GM12865 (cell line): ENCODE data around the gene ATP5MC2.

Source experiments
- DNase-seq: peaks from one replicate; pipeline ENCODE4 v3.0.0; 2010; ENCODE audit warnings: low read depth
- H3K4me3 ChIP-seq: 2 replicates; pipeline ENCODE4 v1.5.1; 2011; ENCODE audit warnings: mild to moderate bottlenecking, low read depth, low read length, control low read depth
- TF ChIP-seq, protein P1 (sequence below): IDR thresholded peaks from 2 replicates; pipeline ENCODE4 v1.5.1; 2011; ENCODE audit warnings: low read length, control low read depth, low read depth, inconsistent platforms; ENCODE audit not compliant: insufficient read depth; ENCODE audit errors: missing control alignments

The ATP5MC2 gene

DNA sequence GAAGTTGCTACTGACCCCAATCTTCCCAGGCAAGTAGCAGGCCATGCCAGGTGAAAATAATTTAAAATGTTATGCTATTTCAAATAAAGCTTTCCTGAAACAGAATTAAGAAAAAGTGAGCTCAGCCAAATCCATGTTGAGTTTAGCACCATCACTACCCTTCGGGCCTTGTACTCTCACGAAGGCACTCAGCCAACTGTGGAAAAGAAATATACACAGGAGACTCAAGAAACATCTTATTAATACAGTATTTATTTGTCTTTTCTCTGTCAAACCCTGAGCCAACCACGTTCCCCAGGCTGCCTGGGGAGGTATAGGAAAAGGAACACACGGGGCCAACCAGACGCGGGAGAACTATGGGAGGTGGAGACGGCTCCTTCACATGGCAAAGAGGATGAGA lies 10.9 kb downstream of the ATP5MC2 start:
- no peak overlapping the region for H3K4me3 ChIP-seq
- DNase-seq, result no peak
- TF ChIP-seq, protein P1, sequence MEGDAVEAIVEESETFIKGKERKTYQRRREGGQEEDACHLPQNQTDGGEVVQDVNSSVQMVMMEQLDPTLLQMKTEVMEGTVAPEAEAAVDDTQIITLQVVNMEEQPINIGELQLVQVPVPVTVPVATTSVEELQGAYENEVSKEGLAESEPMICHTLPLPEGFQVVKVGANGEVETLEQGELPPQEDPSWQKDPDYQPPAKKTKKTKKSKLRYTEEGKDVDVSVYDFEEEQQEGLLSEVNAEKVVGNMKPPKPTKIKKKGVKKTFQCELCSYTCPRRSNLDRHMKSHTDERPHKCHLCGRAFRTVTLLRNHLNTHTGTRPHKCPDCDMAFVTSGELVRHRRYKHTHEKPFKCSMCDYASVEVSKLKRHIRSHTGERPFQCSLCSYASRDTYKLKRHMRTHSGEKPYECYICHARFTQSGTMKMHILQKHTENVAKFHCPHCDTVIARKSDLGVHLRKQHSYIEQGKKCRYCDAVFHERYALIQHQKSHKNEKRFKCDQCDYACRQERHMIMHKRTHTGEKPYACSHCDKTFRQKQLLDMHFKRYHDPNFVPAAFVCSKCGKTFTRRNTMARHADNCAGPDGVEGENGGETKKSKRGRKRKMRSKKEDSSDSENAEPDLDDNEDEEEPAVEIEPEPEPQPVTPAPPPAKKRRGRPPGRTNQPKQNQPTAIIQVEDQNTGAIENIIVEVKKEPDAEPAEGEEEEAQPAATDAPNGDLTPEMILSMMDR, result no peak

DNA sequence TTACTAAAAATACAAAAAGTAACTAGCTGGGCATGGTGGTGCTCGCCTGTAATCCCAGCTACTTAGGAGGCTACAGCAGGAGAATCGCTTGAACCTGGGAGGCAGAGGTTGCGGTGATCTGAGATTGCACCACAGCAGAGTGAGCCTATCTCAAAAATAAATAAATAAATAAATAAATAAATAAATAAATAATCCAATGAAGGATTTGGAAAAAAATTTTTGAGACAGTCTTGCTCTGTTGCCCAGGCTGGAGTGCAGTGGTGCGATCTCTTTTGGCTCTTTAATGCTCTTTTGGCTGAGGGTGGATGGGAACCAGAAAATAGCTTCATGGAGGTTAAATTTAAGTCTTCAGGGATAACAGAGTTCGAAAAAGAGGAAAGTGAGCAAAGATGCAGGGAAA lies 11.7 kb downstream of the ATP5MC2 start:
- H3K4me3 ChIP-seq, result no peak overlapping the region
- no peak for DNase-seq
- TF ChIP-seq, protein P1, result no peak

GRCh38 chr12:53660041-53660440 lies 15.8 kb downstream of the ATP5MC2 start:
- DNase-seq, result no peak
- TF ChIP-seq, protein P1, result no peak
- no peak overlapping the region for H3K4me3 ChIP-seq

DNA sequence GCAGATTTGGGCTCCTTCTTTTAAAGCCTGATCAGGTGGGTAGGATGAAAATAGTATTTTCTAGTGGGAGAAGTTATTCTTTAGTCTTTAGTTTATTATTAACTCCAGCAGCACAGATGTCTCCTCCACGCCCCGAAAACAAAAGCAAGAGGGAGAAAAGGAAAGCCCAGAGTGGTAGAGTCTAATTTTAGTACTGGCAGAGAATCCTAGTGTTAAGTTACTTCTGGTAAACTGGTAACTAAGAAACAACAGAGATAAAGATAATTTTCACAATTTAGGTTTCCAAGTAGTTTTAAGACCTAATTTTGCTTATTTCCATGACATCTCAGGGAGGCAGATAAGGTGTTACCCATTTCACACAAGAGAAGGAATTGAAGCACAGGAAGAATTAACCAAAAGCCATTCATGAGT lies 16.3 kb downstream of the ATP5MC2 start:
- no peak overlapping the region for H3K4me3 ChIP-seq
- TF ChIP-seq, protein P1, result no peak
- no peak for DNase-seq

GRCh38 chr12:53659011-53659551 lies 16.8 kb downstream of the ATP5MC2 start:
- DNase-seq, result no peak
- H3K4me3 ChIP-seq, result no peak overlapping the region

GRCh38 chr12:53657041-53657440 lies 18.8 kb downstream of the ATP5MC2 start:
- no peak for DNase-seq
- no peak overlapping the region for H3K4me3 ChIP-seq
- TF ChIP-seq, protein P1, result no peak

More at GRCh38 chr12:53659011-53659551, 16.8 kb downstream of the ATP5MC2 start:
- TF ChIP-seq, protein P1, result no peak

DNA sequence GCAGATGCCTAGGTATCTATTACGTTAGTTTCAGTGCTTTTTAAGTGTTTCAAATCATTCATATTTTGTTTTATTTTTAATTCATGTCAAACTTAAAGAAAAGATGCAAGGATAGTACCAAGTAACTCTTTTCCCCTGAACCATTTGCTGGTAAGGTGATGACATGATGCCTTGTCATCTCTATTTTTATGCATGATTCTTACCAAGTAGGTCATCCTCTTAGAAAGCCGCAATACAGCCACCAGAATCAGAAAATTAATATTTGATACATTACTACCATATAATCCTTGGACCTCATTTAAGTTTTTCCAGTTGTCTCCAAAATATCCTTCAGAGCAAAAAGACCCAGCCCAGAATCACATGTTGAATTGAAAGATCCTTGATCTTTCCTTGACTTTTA lies 22.3 kb downstream of the ATP5MC2 start:
- TF ChIP-seq, protein P1, result no peak
- DNase-seq, result no peak
- no peak overlapping the region for H3K4me3 ChIP-seq
